NOMO-1 treated with DMSO at 0.1 percent for 48 hours (cell line): ENCODE data around the gene TENM3.

ENCODE experiments used
- DNase-seq: peaks from one replicate; lab custom pipeline; 2025; ENCODE audit not compliant: unreplicated experiment; lab: John Stamatoyannopoulos, UW

Gene TENM3

GRCh38 chr4:182604161-182604622 lies 361.0 kb downstream of the TENM3 start:
- no peak for DNase-seq

- no peak for DNase-seq
Measured at GRCh38 chr4:182604953-182605352, 361.8 kb downstream of the TENM3 start.

- no peak for DNase-seq
Measured at GRCh38 chr4:182608525-182608924, 365.3 kb downstream of the TENM3 start.

GRCh38 chr4:182616476-182616875 lies 373.3 kb downstream of the TENM3 start:
- DNase-seq = no peak

GRCh38 chr4:182619660-182620059 lies 376.5 kb downstream of the TENM3 start:
- no peak for DNase-seq

- DNase-seq = no peak
Measured at GRCh38 chr4:182620111-182620980, 377.1 kb downstream of the TENM3 start.

GRCh38 chr4:182624281-182624680 lies 381.1 kb downstream of the TENM3 start:
- DNase-seq = no peak

GRCh38 chr4:182625193-182625592 lies 382.0 kb downstream of the TENM3 start:
- no peak for DNase-seq

- DNase-seq = no peak
Measured at GRCh38 chr4:182627996-182628395, 384.8 kb downstream of the TENM3 start.

GRCh38 chr4:182628544-182628943 lies 385.3 kb downstream of the TENM3 start:
- no peak for DNase-seq

- no peak for DNase-seq
Measured at GRCh38 chr4:182629096-182629495, 385.9 kb downstream of the TENM3 start.

- DNase-seq = no peak
Measured at GRCh38 chr4:182640491-182640890, 397.3 kb downstream of the TENM3 start.

GRCh38 chr4:182640932-182641331 lies 397.7 kb downstream of the TENM3 start:
- no peak for DNase-seq

- no peak for DNase-seq
Measured at GRCh38 chr4:182642831-182643230, 399.6 kb downstream of the TENM3 start.

- no peak for DNase-seq
Measured at GRCh38 chr4:182643801-182644682, 400.8 kb downstream of the TENM3 start.

GRCh38 chr4:182644683-182645050 lies 401.5 kb downstream of the TENM3 start:
- DNase-seq = no peak

- DNase-seq = no peak
Measured at GRCh38 chr4:182645511-182645910, 402.3 kb downstream of the TENM3 start.

- no peak for DNase-seq
Measured at GRCh38 chr4:182647646-182648300, 404.6 kb downstream of the TENM3 start.

GRCh38 chr4:182648766-182649165 lies 405.6 kb downstream of the TENM3 start:
- no peak for DNase-seq

- no peak for DNase-seq
Measured at GRCh38 chr4:182649698-182650477, 406.7 kb downstream of the TENM3 start.

- no peak for DNase-seq
Measured at GRCh38 chr4:182653596-182653995, 410.4 kb downstream of the TENM3 start.
